ENCODE data around the gene DUSP22. TPM values are rescaled to one million over a fixed set of nuclear protein-coding genes. Genes with fewer than 3 reads are reported as not detected.

The DUSP22 gene
- total RNA-seq, 1 experiment from 2014 or later = 19.2 TPM

GRCh38 chr6:384898-385297 lies 92.6 kb downstream of the DUSP22 start (continued):
- TF ChIP-seq, protein P1, sequence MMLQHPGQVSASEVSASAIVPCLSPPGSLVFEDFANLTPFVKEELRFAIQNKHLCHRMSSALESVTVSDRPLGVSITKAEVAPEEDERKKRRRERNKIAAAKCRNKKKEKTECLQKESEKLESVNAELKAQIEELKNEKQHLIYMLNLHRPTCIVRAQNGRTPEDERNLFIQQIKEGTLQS (IDR thresholded peaks at IDR 0.05) = no peak
- TF ChIP-seq ZFX (IDR thresholded peaks at IDR 0.05) = no peak

- CTCF ChIA-PET = no interaction called here
- intact Hi-C loops (cut with micrococcal nuclease) = no loop called here
Measured at GRCh38 chr6:385614-386013, 93.3 kb downstream of the DUSP22 start.

More at GRCh38 chr6:385614-386013, 93.3 kb downstream of the DUSP22 start:
- ATAC-seq = no peak
- no peaks in the 10 kb centered on the region for H3K79me2 ChIP-seq (ENCODE audit: insufficient read depth, low read length)
- no peak overlapping the region for H3K27ac ChIP-seq (ENCODE audit: low read depth, low read length)
- H3K9me2 ChIP-seq (ENCODE audit: insufficient read depth) = no peaks in the 10 kb centered on the region
- ChIA-PET RAD21 (ENCODE audit: low non-redundant PET in 1 of 2, low total read pairs in 2 of 2, uncharacterized antibody in 2 of 2, unreplicated experiment in 2 of 2) (no interaction called here), POLR2A (no interaction called here)
- no peaks in the 10 kb centered on the region for H4K20me1 ChIP-seq (ENCODE audit: insufficient read depth)
- H3K9me3 ChIP-seq (ENCODE audit: control insufficient read depth in 1 of 2, insufficient read depth in 1 of 2, low read depth in 1 of 2, low read length in 2 of 2) = no peaks in the 10 kb centered on the region; a peak in 2 of 4 replicates
- no peak overlapping the region for H3K4me2 ChIP-seq (ENCODE audit: low read length)
- no peak overlapping the region for H3K4me3 ChIP-seq (replicated peaks in 1 of 2; ENCODE audit: low read depth in 1 of 2, low read length in 2 of 2)
- DNase-seq (ENCODE audit: low read depth, low spot score) = no peak
- no peak overlapping the region for H3K9ac ChIP-seq (ENCODE audit: low read length)
- no peak for TF ChIP-seq ZFX (IDR thresholded peaks at IDR 0.05)
- TF ChIP-seq, protein P2, sequence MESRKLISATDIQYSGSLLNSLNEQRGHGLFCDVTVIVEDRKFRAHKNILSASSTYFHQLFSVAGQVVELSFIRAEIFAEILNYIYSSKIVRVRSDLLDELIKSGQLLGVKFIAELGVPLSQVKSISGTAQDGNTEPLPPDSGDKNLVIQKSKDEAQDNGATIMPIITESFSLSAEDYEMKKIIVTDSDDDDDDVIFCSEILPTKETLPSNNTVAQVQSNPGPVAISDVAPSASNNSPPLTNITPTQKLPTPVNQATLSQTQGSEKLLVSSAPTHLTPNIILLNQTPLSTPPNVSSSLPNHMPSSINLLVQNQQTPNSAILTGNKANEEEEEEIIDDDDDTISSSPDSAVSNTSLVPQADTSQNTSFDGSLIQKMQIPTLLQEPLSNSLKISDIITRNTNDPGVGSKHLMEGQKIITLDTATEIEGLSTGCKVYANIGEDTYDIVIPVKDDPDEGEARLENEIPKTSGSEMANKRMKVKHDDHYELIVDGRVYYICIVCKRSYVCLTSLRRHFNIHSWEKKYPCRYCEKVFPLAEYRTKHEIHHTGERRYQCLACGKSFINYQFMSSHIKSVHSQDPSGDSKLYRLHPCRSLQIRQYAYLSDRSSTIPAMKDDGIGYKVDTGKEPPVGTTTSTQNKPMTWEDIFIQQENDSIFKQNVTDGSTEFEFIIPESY (IDR thresholded peaks at IDR 0.05; ENCODE audit: extremely low read depth, insufficient replicate concordance, low read length) = no peak
- TF ChIP-seq ZNF274 (IDR thresholded peaks at IDR 0.05; ENCODE audit: low read depth, low read length) = no peak
- no peak for TF ChIP-seq MAX (IDR thresholded peaks at IDR 0.05)
- H3K27me3 ChIP-seq (ENCODE audit: insufficient read depth, low read length) = no peaks in the 10 kb centered on the region
- H3K36me3 ChIP-seq (ENCODE audit: control insufficient read depth in 1 of 2, insufficient read depth in 2 of 2, low read length in 2 of 2) = no peaks in the 10 kb centered on the region
- no peak overlapping the region for H2AFZ ChIP-seq (ENCODE audit: low read depth, low read length, poor library complexity, severe bottlenecking)
- no peaks in the 10 kb centered on the region for H3K4me1 ChIP-seq (ENCODE audit: control insufficient read depth in 1 of 2, insufficient read depth in 2 of 2, low read length in 2 of 2)
- no TSS peak for BruUV-seq (replicated peaks)
